ENCODE data around the gene FOXP4. TPM values are rescaled to one million over a fixed set of nuclear protein-coding genes. Genes with fewer than 3 reads are reported as not detected.

The FOXP4 gene
- total RNA-seq, 1 donor from 2014 or later = 21.6 TPM

- Mint-ChIP-seq H3K4me3 (no peak overlapping the region), H3K27me3 (ENCODE audit: insufficient read depth) (peaks cover 9% of the 10 kb centered on the region), H3K36me3 (ENCODE audit: low read depth) (peaks cover 22% of the 10 kb centered on the region), H3K4me1 (ENCODE audit: low read depth) (peaks cover 8% of the 10 kb centered on the region), H3K9me3 (no peaks in the 10 kb centered on the region), H3K27ac (no peak overlapping the region)
- no peak for DNase-seq (ENCODE audit: low spot score)
- intact Hi-C loops (cut with micrococcal nuclease) = no loop called here
These were observed 20.8 kb downstream of the FOXP4 start for GRCh38 chr6:41566961-41567360.

GRCh38 chr6:41567684-41568083, 21.5 kb downstream of the FOXP4 start:
- Mint-ChIP-seq H3K4me1 (ENCODE audit: low read depth) (peaks cover 9% of the 10 kb centered on the region), H3K36me3 (ENCODE audit: low read depth) (peaks cover 22% of the 10 kb centered on the region), H3K4me3 (no peak overlapping the region), H3K27ac (no peak overlapping the region), H3K9me3 (no peaks in the 10 kb centered on the region), H3K27me3 (ENCODE audit: insufficient read depth) (peaks cover 3% of the 10 kb centered on the region)
- intact Hi-C loops (cut with micrococcal nuclease) = no loop called here
- no peak for DNase-seq (ENCODE audit: low spot score)

- Mint-ChIP-seq H3K36me3 (ENCODE audit: low read depth) (peaks cover 27% of the 10 kb centered on the region), H3K4me1 (ENCODE audit: low read depth) (peaks cover 9% of the 10 kb centered on the region), H3K27me3 (ENCODE audit: insufficient read depth) (peaks cover 3% of the 10 kb centered on the region), H3K27ac (no peak overlapping the region), H3K4me3 (no peak overlapping the region), H3K9me3 (no peaks in the 10 kb centered on the region)
- DNase-seq (ENCODE audit: low spot score) = no peak
- intact Hi-C loops (cut with micrococcal nuclease) = no loop called here
These were observed 22.0 kb downstream of the FOXP4 start for GRCh38 chr6:41568202-41568584.

- intact Hi-C loops (cut with micrococcal nuclease) = no loop called here
- no peaks in the 10 kb centered on the region for H3K9me3 Mint-ChIP-seq
- H3K36me3 Mint-ChIP-seq (ENCODE audit: low read depth) = peaks cover 28% of the 10 kb centered on the region
- peaks cover 9% of the 10 kb centered on the region for H3K4me1 Mint-ChIP-seq (ENCODE audit: low read depth)
- H3K27ac Mint-ChIP-seq = no peak overlapping the region
- H3K4me3 Mint-ChIP-seq = no peak overlapping the region
- no peak for DNase-seq (ENCODE audit: low spot score)
- H3K27me3 Mint-ChIP-seq (ENCODE audit: insufficient read depth) = no peaks in the 10 kb centered on the region
These were observed 22.6 kb downstream of the FOXP4 start for GRCh38 chr6:41568585-41569384.

GRCh38 chr6:41570259-41570615, 24.1 kb downstream of the FOXP4 start:
- intact Hi-C loops (cut with micrococcal nuclease) = no loop called here
- peaks cover 27% of the 10 kb centered on the region for H3K36me3 Mint-ChIP-seq (ENCODE audit: low read depth)
- H3K27me3 Mint-ChIP-seq (ENCODE audit: insufficient read depth) = no peaks in the 10 kb centered on the region
- no peak overlapping the region for H3K4me3 Mint-ChIP-seq
- H3K9me3 Mint-ChIP-seq = no peaks in the 10 kb centered on the region
- DNase-seq (ENCODE audit: low spot score) = no peak
- peaks cover 9% of the 10 kb centered on the region for H3K4me1 Mint-ChIP-seq (ENCODE audit: low read depth)
- H3K27ac Mint-ChIP-seq = no peak overlapping the region

- H3K36me3 Mint-ChIP-seq (ENCODE audit: low read depth) = peaks cover 19% of the 10 kb centered on the region
- intact Hi-C loops (cut with micrococcal nuclease) = no loop called here
- H3K27me3 Mint-ChIP-seq (ENCODE audit: insufficient read depth) = no peaks in the 10 kb centered on the region
- H3K27ac Mint-ChIP-seq = no peak overlapping the region
- no peak overlapping the region for H3K4me3 Mint-ChIP-seq
- DNase-seq (ENCODE audit: low spot score) = no peak
- no peaks in the 10 kb centered on the region for H3K9me3 Mint-ChIP-seq
- peaks cover 9% of the 10 kb centered on the region for H3K4me1 Mint-ChIP-seq (ENCODE audit: low read depth)
These were observed 25.0 kb downstream of the FOXP4 start for GRCh38 chr6:41571021-41571780.

GRCh38 chr6:41572613-41573012, 26.4 kb downstream of the FOXP4 start:
- no peaks in the 10 kb centered on the region for H3K27me3 Mint-ChIP-seq (ENCODE audit: insufficient read depth)
- DNase-seq (ENCODE audit: low spot score) = no peak
- no peaks in the 10 kb centered on the region for H3K9me3 Mint-ChIP-seq
- peaks cover 9% of the 10 kb centered on the region for H3K36me3 Mint-ChIP-seq (ENCODE audit: low read depth)
- H3K4me3 Mint-ChIP-seq = no peak overlapping the region
- H3K27ac Mint-ChIP-seq = no peak overlapping the region
- intact Hi-C loops (cut with micrococcal nuclease) = no loop called here
- peaks cover 9% of the 10 kb centered on the region for H3K4me1 Mint-ChIP-seq (ENCODE audit: low read depth)

GRCh38 chr6:41573276-41573675, 27.1 kb downstream of the FOXP4 start:
- H3K36me3 Mint-ChIP-seq (ENCODE audit: low read depth) = peaks cover 8% of the 10 kb centered on the region
- peaks cover 9% of the 10 kb centered on the region for H3K4me1 Mint-ChIP-seq (ENCODE audit: low read depth)
- DNase-seq (ENCODE audit: low spot score) = no peak
- intact Hi-C loops (cut with micrococcal nuclease) = no loop called here
- H3K9me3 Mint-ChIP-seq = no peaks in the 10 kb centered on the region
- H3K4me3 Mint-ChIP-seq = no peak overlapping the region
- H3K27ac Mint-ChIP-seq = no peak overlapping the region
- H3K27me3 Mint-ChIP-seq (ENCODE audit: insufficient read depth) = no peaks in the 10 kb centered on the region

- Mint-ChIP-seq H3K4me3 (no peak overlapping the region), H3K36me3 (ENCODE audit: low read depth) (peaks cover 8% of the 10 kb centered on the region), H3K9me3 (no peaks in the 10 kb centered on the region)
These were observed 27.8 kb downstream of the FOXP4 start for GRCh38 chr6:41573985-41574384.

GRCh38 chr6:41575598-41575997, 29.4 kb downstream of the FOXP4 start:
- Mint-ChIP-seq H3K4me1 (ENCODE audit: low read depth) (peaks cover 9% of the 10 kb centered on the region), H3K27ac (no peak overlapping the region), H3K4me3 (no peak overlapping the region), H3K36me3 (ENCODE audit: low read depth) (peaks cover 6% of the 10 kb centered on the region), H3K9me3 (no peaks in the 10 kb centered on the region), H3K27me3 (ENCODE audit: insufficient read depth) (no peaks in the 10 kb centered on the region)
- intact Hi-C loops (cut with micrococcal nuclease) = no loop called here
- no peak for DNase-seq (ENCODE audit: low spot score)

More at GRCh38 chr6:41573985-41574384, 27.8 kb downstream of the FOXP4 start:
- no peak overlapping the region for H3K27ac Mint-ChIP-seq
- no peaks in the 10 kb centered on the region for H3K27me3 Mint-ChIP-seq (ENCODE audit: insufficient read depth)
- DNase-seq (ENCODE audit: low spot score) = no peak
- H3K4me1 Mint-ChIP-seq (ENCODE audit: low read depth) = peaks cover 9% of the 10 kb centered on the region
- intact Hi-C loops (cut with micrococcal nuclease) = no loop called here

GRCh38 chr6:41576667-41577066, 30.5 kb downstream of the FOXP4 start:
- H3K4me3 Mint-ChIP-seq = no peak overlapping the region
- H3K4me1 Mint-ChIP-seq (ENCODE audit: low read depth) = peaks cover 4% of the 10 kb centered on the region
- DNase-seq (ENCODE audit: low spot score) = no peak
- no peak overlapping the region for H3K27ac Mint-ChIP-seq
- no peaks in the 10 kb centered on the region for H3K9me3 Mint-ChIP-seq
- intact Hi-C loops (cut with micrococcal nuclease) = no loop called here
- H3K36me3 Mint-ChIP-seq (ENCODE audit: low read depth) = peaks cover 6% of the 10 kb centered on the region
- no peaks in the 10 kb centered on the region for H3K27me3 Mint-ChIP-seq (ENCODE audit: insufficient read depth)

GRCh38 chr6:41577356-41578216, 31.4 kb downstream of the FOXP4 start:
- DNase-seq (ENCODE audit: low spot score) = no peak
- Mint-ChIP-seq H3K4me3 (no peak overlapping the region), H3K4me1 (ENCODE audit: low read depth) (no peaks in the 10 kb centered on the region), H3K36me3 (ENCODE audit: low read depth) (peaks cover 6% of the 10 kb centered on the region), H3K9me3 (no peaks in the 10 kb centered on the region), H3K27me3 (ENCODE audit: insufficient read depth) (no peaks in the 10 kb centered on the region), H3K27ac (no peak overlapping the region)
- intact Hi-C loops (cut with micrococcal nuclease) = no loop called here

All from activated T-helper 1 cell treated with anti-CD3 and anti-CD28 coated beads, Interleukin-12 subunit alpha, Interleukin-12 subunit beta, Interleukin-2, Interleukin-4 antibody, amounts not matched to agents 30 ng/mL and 10 ng/mL and 1 ng/mL, durations not matched to agents 14 hours and 24 hours and 36 hours (primary cell).